H9 (cell line): ENCODE results near the gene CD180. TPM values are rescaled to one million over a fixed set of nuclear protein-coding genes. Genes with fewer than 3 reads are reported as not detected.

Experiments
- DNase-seq: peaks from one replicate; pipeline ENCODE4 v3.0.0-alpha.2; 2017
- H2AFZ ChIP-seq: one replicate; pipeline ENCODE4 v1.6.1; 2013; ENCODE audit warnings: mild to moderate bottlenecking, low read length, control low read depth, moderate library complexity
- H2AK5ac ChIP-seq: 2 replicates; pipeline ENCODE4 v1.6.1; 2013; ENCODE audit warnings: low read length, control low read depth, mixed read lengths; ENCODE audit not compliant: insufficient read length
- H2BK120ac ChIP-seq: one replicate; pipeline ENCODE4 v1.6.1; 2013; ENCODE audit warnings: low read depth, mild to moderate bottlenecking, low read length, control low read depth, inconsistent platforms; ENCODE audit not compliant: poor library complexity, severe bottlenecking
- H2BK12ac ChIP-seq: 2 replicates; pipeline ENCODE4 v1.6.1; 2013; ENCODE audit warnings: low read length, control low read depth, mixed read lengths, low read depth; ENCODE audit not compliant: insufficient read length
- H2BK15ac ChIP-seq: 2 replicates; pipeline ENCODE4 v1.6.1; 2013; ENCODE audit warnings: low read depth, low read length, control low read depth
- H2BK20ac ChIP-seq: one replicate; pipeline ENCODE4 v1.6.1; 2013; ENCODE audit warnings: low read depth, mild to moderate bottlenecking, low read length, control low read depth, inconsistent platforms; ENCODE audit not compliant: poor library complexity, severe bottlenecking
- H2BK5ac ChIP-seq: 2 replicates; pipeline ENCODE4 v1.6.1; 2013; ENCODE audit warnings: low read length, control low read depth, mixed read lengths; ENCODE audit not compliant: insufficient read length
- H3K14ac ChIP-seq: 2 replicates; pipeline ENCODE4 v1.6.1; 2013; ENCODE audit warnings: low read length, control low read depth; ENCODE audit not compliant: insufficient read depth
- H3K18ac ChIP-seq: 2 replicates; pipeline ENCODE4 v1.6.1; 2013; ENCODE audit warnings: low read depth, mild to moderate bottlenecking, mixed read lengths, low read length, control low read depth; ENCODE audit not compliant: insufficient read length
- H3K23ac ChIP-seq: 2 replicates; pipeline ENCODE4 v1.6.1; 2013; ENCODE audit warnings: low read length, control low read depth, mixed read lengths, low read depth; ENCODE audit not compliant: insufficient read length
- H3K23me2 ChIP-seq: 2 replicates; pipeline ENCODE4 v1.6.1; 2013; ENCODE audit warnings: low read depth, mild to moderate bottlenecking, mixed read lengths, low read length, control low read depth; ENCODE audit not compliant: insufficient read length, poor library complexity, severe bottlenecking
- H3K27ac ChIP-seq: 2 replicates; pipeline ENCODE4 v1.5.1; 2013; ENCODE audit warnings: low read length, control low read depth, mixed read lengths, low read depth; ENCODE audit not compliant: insufficient read length
- H3K27me3 ChIP-seq: 2 replicates; pipeline ENCODE4 v1.6.1; 2013; ENCODE audit warnings: low read length, control low read depth, inconsistent platforms; ENCODE audit not compliant: insufficient read depth
- H3K4ac ChIP-seq: 2 replicates; pipeline ENCODE4 v1.6.1; 2013; ENCODE audit warnings: low read depth, mild to moderate bottlenecking, control low read depth, inconsistent platforms, low read length, moderate library complexity
- H3K4me1 ChIP-seq: 2 replicates; pipeline ENCODE4 v1.6.1; 2013; ENCODE audit warnings: low read length, control low read depth, inconsistent platforms; ENCODE audit not compliant: insufficient read depth
- H3K4me2 ChIP-seq: 2 replicates; pipeline ENCODE4 v1.6.1; 2013; ENCODE audit warnings: low read length, control low read depth, mixed read lengths; ENCODE audit not compliant: insufficient read length, insufficient read depth
- H3K56ac ChIP-seq: 2 replicates; pipeline ENCODE4 v1.6.1; 2013; ENCODE audit warnings: low read depth, mild to moderate bottlenecking, mixed read lengths, low read length, control low read depth; ENCODE audit not compliant: insufficient read length
- H3K79me1 ChIP-seq: 2 replicates; pipeline ENCODE4 v1.6.1; 2013; ENCODE audit warnings: low read depth, mild to moderate bottlenecking, moderate library complexity, low read length, control low read depth, inconsistent platforms; ENCODE audit not compliant: insufficient read depth, poor library complexity, severe bottlenecking
- H3K79me2 ChIP-seq: 2 replicates; pipeline ENCODE4 v1.6.1; 2013; ENCODE audit warnings: low read length, control low read depth, inconsistent platforms; ENCODE audit not compliant: insufficient read depth
- H3K9ac ChIP-seq: 2 replicates; pipeline ENCODE4 v1.6.1; 2013; ENCODE audit warnings: low read length, control low read depth, mixed read lengths; ENCODE audit not compliant: insufficient read length; ENCODE audit errors: extremely low read depth
- H3K9me3 ChIP-seq: one replicate; pipeline ENCODE4 v1.6.1; 2013; ENCODE audit warnings: low read depth, low read length, inconsistent platforms; ENCODE audit not compliant: control insufficient read depth
- H3T11ph ChIP-seq: one replicate; pipeline ENCODE4 v1.6.1; 2013; ENCODE audit warnings: mild to moderate bottlenecking, low read length, control low read depth, inconsistent platforms
- H4K20me1 ChIP-seq: one replicate; pipeline ENCODE4 v1.6.1; 2013; ENCODE audit not compliant: control insufficient read depth, insufficient read length, insufficient read depth
- H4K5ac ChIP-seq: 2 replicates; pipeline ENCODE4 v1.6.1; 2013; ENCODE audit warnings: low read depth, mild to moderate bottlenecking, mixed read lengths, low read length, control low read depth; ENCODE audit not compliant: insufficient read length
- H4K8ac ChIP-seq: replicated peaks from 2 replicates; pipeline ENCODE4 v1.6.1; 2013; ENCODE audit warnings: low read length, control low read depth, mixed read lengths, low read depth; ENCODE audit not compliant: insufficient read length
- H4K91ac ChIP-seq: 2 replicates; pipeline ENCODE4 v1.6.1; 2013; ENCODE audit warnings: low read depth, mild to moderate bottlenecking, moderate library complexity, mixed read lengths, low read length, control low read depth; ENCODE audit not compliant: insufficient read length
- H3K27ac Mint-ChIP-seq, 3 experiments: 2 replicates in 2 of 3; 3 replicates in 1 of 3; pipeline ENCODE4 v1.8.0; 2020 to 2021; ENCODE audit warnings: mixed read lengths in 3 of 3, mild to moderate bottlenecking in 1 of 3, moderate library complexity in 1 of 3
- H3K27me3 Mint-ChIP-seq: 2 replicates; pipeline ENCODE4 v1.8.0; 2021; ENCODE audit warnings: low read depth, mild to moderate bottlenecking, moderate library complexity, mixed read lengths
- H3K36me3 Mint-ChIP-seq, 3 experiments: 2 replicates in 2 of 3; 3 replicates in 1 of 3; pipeline ENCODE4 v1.8.0; 2020 to 2021; ENCODE audit warnings: low read depth in 3 of 3, mixed read lengths in 3 of 3; ENCODE audit not compliant: insufficient read depth in 1 of 3
- H3K4me1 Mint-ChIP-seq, 2 experiments: 2 replicates each; pipeline ENCODE4 v1.8.0; 2020; ENCODE audit warnings: mixed read lengths in 2 of 2
- H3K4me3 Mint-ChIP-seq, 2 experiments: 2 replicates in 1 of 2; 3 replicates in 1 of 2; pipeline ENCODE4 v1.8.0; 2020 to 2021; ENCODE audit warnings: mild to moderate bottlenecking in 2 of 2, mixed read lengths in 2 of 2, moderate library complexity in 1 of 2
- H3K9me3 Mint-ChIP-seq, 2 experiments: 2 replicates in 1 of 2; 3 replicates in 1 of 2; pipeline ENCODE4 v1.8.0; 2020; ENCODE audit warnings: mild to moderate bottlenecking in 2 of 2, mixed read lengths in 2 of 2, moderate library complexity in 1 of 2
- WGBS: extraction: QIAGEN DNeasy Blood & Tissue Kit; methylation state at CpG from one replicate; pipeline ENCODE4 v1.1.7; 2013; ENCODE audit warnings: missing lambda C conversion rate, low lambda C conversion rate, mixed read lengths; ENCODE audit not compliant: insufficient read length; ENCODE audit errors: extremely low coverage; 5-methylcytosine and 5-hydroxymethylcytosine counted together
- total RNA-seq: library from RNA; stranded (reverse); gene quantifications from 2 replicates; pipeline ENCODE4 v1.2.1, GENCODE V29; 2021
- TF ChIP-seq, protein P1 (sequence below): fragments of 200-600 bp; sonication (generic); conservative IDR thresholded peaks from 3 replicates; pipeline ENCODE4 v1.8.0; 2021; ENCODE audit warnings: antibody characterized with exemption, mild to moderate bottlenecking

The CD180 gene
- total RNA-seq, 1 experiment from 2014 or later, result not detected

DNA sequence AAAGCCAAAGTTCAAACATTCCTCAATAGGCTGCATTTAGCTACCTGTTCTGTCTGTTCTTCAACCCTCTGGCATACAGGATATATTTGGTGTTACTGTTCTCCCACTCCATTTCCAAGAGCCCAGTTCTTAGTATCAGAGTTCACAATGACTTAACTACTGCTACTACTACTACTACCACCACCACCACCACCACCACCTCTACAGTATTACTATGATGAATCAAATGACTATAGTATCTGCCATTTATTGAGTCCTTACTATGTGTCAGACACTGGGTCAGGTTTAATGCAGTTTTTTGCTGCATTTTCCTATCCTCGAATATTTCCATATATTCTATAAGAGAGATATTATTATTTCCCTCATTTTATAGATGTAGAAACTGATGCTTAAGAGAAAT lies 937 bp upstream of the CD180 start:
- Histone ChIP-seq H2AFZ (no peak overlapping the region), H3K79me2 (no peaks in the 10 kb centered on the region), H3K9ac (no peak overlapping the region), H3K79me1 (no peaks in the 10 kb centered on the region), H3K4me1 (no peaks in the 10 kb centered on the region; the same call in 1 of the 2 replicates), H3K23me2 (no peaks in the 10 kb centered on the region), H3K4ac (no peak overlapping the region), H3K56ac (no peak overlapping the region), H3K14ac (no peak overlapping the region), H3K27me3 (no peaks in the 10 kb centered on the region), H4K91ac (no peak overlapping the region), H3K9me3 (no peaks in the 10 kb centered on the region), H3K18ac (no peak overlapping the region), H2BK120ac (no peak overlapping the region), H4K5ac (no peak overlapping the region), H2AK5ac (no peak overlapping the region), H2BK5ac (no peak overlapping the region), H2BK20ac (no peak overlapping the region), H2BK12ac (no peak overlapping the region), H3K23ac (no peak overlapping the region), H4K8ac (no peak overlapping the region), H3T11ph (no peak overlapping the region), H3K27ac (no peak overlapping the region), H3K4me2 (no peak overlapping the region), H4K20me1 (no peaks in the 10 kb centered on the region), H2BK15ac (no peak overlapping the region)
- WGBS, result no CpG with 5 or more reads among the region's 1 CpG
- Mint-ChIP-seq H3K4me1 (peaks cover 6% of the 10 kb centered on the region in 2 experiments), H3K27ac (no peak overlapping the region), H3K4me3 (no peak overlapping the region), H3K9me3 (peaks cover 4 to 8% of the 10 kb centered on the region in 2 experiments; a peak in 4 of 5 replicates), H3K36me3 (peaks cover under 1 to 13% (median 2%) of the 10 kb centered on the region in 3 experiments), H3K27me3 (no peaks in the 10 kb centered on the region; the same call in 1 of the 2 replicates)
- TF ChIP-seq, protein P1, sequence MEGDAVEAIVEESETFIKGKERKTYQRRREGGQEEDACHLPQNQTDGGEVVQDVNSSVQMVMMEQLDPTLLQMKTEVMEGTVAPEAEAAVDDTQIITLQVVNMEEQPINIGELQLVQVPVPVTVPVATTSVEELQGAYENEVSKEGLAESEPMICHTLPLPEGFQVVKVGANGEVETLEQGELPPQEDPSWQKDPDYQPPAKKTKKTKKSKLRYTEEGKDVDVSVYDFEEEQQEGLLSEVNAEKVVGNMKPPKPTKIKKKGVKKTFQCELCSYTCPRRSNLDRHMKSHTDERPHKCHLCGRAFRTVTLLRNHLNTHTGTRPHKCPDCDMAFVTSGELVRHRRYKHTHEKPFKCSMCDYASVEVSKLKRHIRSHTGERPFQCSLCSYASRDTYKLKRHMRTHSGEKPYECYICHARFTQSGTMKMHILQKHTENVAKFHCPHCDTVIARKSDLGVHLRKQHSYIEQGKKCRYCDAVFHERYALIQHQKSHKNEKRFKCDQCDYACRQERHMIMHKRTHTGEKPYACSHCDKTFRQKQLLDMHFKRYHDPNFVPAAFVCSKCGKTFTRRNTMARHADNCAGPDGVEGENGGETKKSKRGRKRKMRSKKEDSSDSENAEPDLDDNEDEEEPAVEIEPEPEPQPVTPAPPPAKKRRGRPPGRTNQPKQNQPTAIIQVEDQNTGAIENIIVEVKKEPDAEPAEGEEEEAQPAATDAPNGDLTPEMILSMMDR, result no peak
- DNase-seq, result no peak
